GM12878 (cell line): ENCODE measurements around the gene RECQL. TPM values are rescaled to one million over a fixed set of nuclear protein-coding genes. Genes with fewer than 3 reads are reported as not detected.

Experiments used
- BRCA1 ChIP-seq: IDR thresholded peaks from 2 replicates; pipeline ENCODE4 v1.6.1; 2011; ENCODE audit warnings: low read depth, low read length, improper control_type of control experiment
- CEBPB ChIP-seq, 2 experiments: fragments of 150-350 bp in 1 of 2; IDR thresholded peaks; 2 replicates each; pipeline ENCODE4 v1.6.1; 2012 to 2014; ENCODE audit warnings: low read depth in 2 of 2, low read length in 2 of 2, borderline replicate concordance in 1 of 2, inconsistent platforms in 1 of 2
- CREM ChIP-seq: IDR thresholded peaks from 2 replicates; pipeline ENCODE4 v1.6.1; 2014; ENCODE audit warnings: antibody characterized with exemption, low read depth
- E2F8 ChIP-seq: fragments of 450-650 bp; IDR thresholded peaks from 2 replicates; pipeline ENCODE4 v1.6.1; 2018; ENCODE audit warnings: mild to moderate bottlenecking, low read depth, moderate library complexity; ENCODE audit not compliant: partially characterized antibody
- EGR1 ChIP-seq, 2 experiments: IDR thresholded peaks; 1 replicate in 1 of 2; 2 replicates in 1 of 2; pipeline ENCODE4 v1.6.1; 2011 to 2012; ENCODE audit warnings: low read depth in 2 of 2, low read length in 2 of 2, borderline replicate concordance in 1 of 2, mild to moderate bottlenecking in 1 of 2, moderate library complexity in 1 of 2
- HDAC2 ChIP-seq: fragments of 200-600 bp; sonication (generic); IDR thresholded peaks from 2 replicates; pipeline ENCODE4 v1.6.1; 2017
- KLF5 ChIP-seq: fragments of 450-650 bp; IDR thresholded peaks from 2 replicates; pipeline ENCODE4 v1.6.1; 2014; ENCODE audit warnings: mild to moderate bottlenecking; ENCODE audit not compliant: partially characterized antibody
- LARP7 ChIP-seq: fragments of 450-650 bp; IDR thresholded peaks from 2 replicates; pipeline ENCODE4 v1.6.1; 2017; ENCODE audit warnings: mild to moderate bottlenecking
- MTA2 ChIP-seq: fragments of 450-650 bp; IDR thresholded peaks from 2 replicates; pipeline ENCODE4 v1.6.1; 2016; ENCODE audit warnings: low read depth, mild to moderate bottlenecking, moderate library complexity
- RB1 ChIP-seq: fragments of 450-650 bp; formaldehyde crosslinking; IDR thresholded peaks from 2 replicates; pipeline ENCODE4 v1.6.1; 2017; ENCODE audit warnings: mild to moderate bottlenecking, borderline replicate concordance
- RELA ChIP-seq: fragments of 450-650 bp; IDR thresholded peaks from 2 replicates; pipeline ENCODE4 v1.8.0; 2014; ENCODE audit warnings: borderline replicate concordance; ENCODE audit not compliant: partially characterized antibody
- REST ChIP-seq: IDR thresholded peaks from 2 replicates; pipeline ENCODE4 v1.6.1; 2012; ENCODE audit warnings: mild to moderate bottlenecking, low read depth, low read length
- SREBF1 ChIP-seq: IDR thresholded peaks from 2 replicates; pipeline ENCODE4 v1.6.1; 2012; ENCODE audit warnings: mild to moderate bottlenecking, low read length
- STAT1 ChIP-seq: fragments of 450-650 bp; conservative IDR thresholded peaks from 2 replicates; pipeline ENCODE4 v1.6.1; 2014; ENCODE audit warnings: antibody characterized with exemption, mild to moderate bottlenecking
- polyA plus RNA-seq, 11 experiments: library from polyadenylated mRNA; depleted of rRNA in 4 of 11; unstranded in 6 of 11; stranded (reverse) in 5 of 11; fragments of >200 nt; fragmentation: Nextera tagmentation in 4 of 11; fragmentation: Illumina TruSeq in 1 of 11; extraction: Ambion mirVana in 4 of 11; extraction: Trizol in 1 of 11; gene quantifications; 1 replicate in 1 of 11; 2 replicates in 10 of 11; pipeline versions ENCODE4 v1.2.1 to v1.2.3, GENCODE V29; 2011 to 2016; ENCODE audit warnings: inconsistent platforms in 2 of 11, missing spikeins in 2 of 11, low read depth in 1 of 11
- total RNA-seq, 4 experiments: library from RNA; depleted of rRNA in 3 of 4; stranded (reverse); fragments of >200 nt in 3 of 4; fragmentation: Illumina TruSeq in 1 of 4; extraction: Trizol in 1 of 4; gene quantifications; 2 replicates each; pipeline versions ENCODE4 v1.2.1 to v1.2.3, GENCODE V29; 2013 to 2021
- TF ChIP-seq, protein P1 (sequence below), 3 experiments: IDR thresholded peaks in 2 of 3; conservative IDR thresholded peaks in 1 of 3; 2 replicates each; pipeline ENCODE4 v1.5.1; 2011; ENCODE audit warnings: low read depth in 3 of 3, low read length in 3 of 3, mild to moderate bottlenecking in 3 of 3, control low read depth in 2 of 3, moderate library complexity in 2 of 3, inconsistent platforms in 1 of 3, mixed read lengths in 1 of 3; ENCODE audit not compliant: control insufficient read depth in 2 of 3, insufficient read depth in 1 of 3; ENCODE audit errors: extremely low read depth in 1 of 3
- TF ChIP-seq, protein P2 (sequence below): fragments of 450-650 bp; IDR thresholded peaks from 2 replicates; pipeline ENCODE4 v1.6.1; 2016; ENCODE audit warnings: mild to moderate bottlenecking
- TF ChIP-seq, protein P3 (sequence below): IDR thresholded peaks from 2 replicates; pipeline ENCODE4 v1.6.1; 2012; ENCODE audit warnings: low read length, inconsistent platforms

The RECQL gene
- total and polyA plus RNA-seq, 10 of the 15 experiments (the other 5 are each of a cell fraction or from before 2014, with no cell fraction given) = 47.4 to 130 (median 70.8) TPM

DNA sequence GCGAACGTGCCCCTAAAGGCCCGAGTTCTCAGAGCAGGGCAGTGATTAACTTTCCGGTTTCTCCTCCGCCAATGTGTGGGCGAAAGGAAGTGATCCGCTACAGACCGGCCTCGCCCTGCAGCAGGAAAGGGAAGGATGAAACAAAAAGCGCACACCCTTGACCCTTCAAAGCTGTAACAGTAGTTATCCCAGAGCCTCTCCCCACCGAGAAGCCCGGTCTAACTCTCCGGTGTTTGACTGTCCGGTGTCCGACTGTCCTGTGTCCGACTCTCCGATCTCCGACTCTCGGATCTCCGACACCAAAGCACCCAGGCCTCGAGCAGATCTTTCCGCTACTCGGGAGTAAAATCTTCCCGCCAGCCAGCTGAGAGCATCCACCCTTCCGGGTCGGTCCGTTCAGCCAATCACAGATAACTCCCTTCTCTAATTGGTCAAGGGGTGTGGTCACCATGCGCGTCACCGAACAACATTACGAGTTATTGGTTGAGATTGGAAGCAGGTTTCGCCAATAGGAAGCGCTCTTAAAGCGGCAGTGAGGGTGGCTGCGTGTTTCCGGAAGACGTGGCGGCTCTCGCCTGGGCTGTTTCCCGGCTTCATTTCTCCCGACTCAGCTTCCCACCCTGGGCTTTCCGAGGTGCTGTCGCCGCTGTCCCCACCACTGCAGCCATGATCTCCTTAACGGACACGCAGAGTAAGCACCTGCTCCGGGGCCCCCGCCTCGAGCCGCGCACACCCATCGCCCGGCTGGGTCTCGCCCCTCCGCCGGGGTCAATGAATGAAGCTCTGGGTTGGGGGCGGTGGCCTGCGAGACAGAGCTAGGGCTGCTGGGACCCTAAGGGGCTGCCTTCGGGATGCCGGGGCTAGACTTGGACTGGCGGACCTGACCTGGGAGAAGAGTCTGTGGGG lies at the start of gene RECQL, which contains the start of gene GOLT1B (continued):
- TF ChIP-seq CREM = peak; percentile 88
- TF ChIP-seq HDAC2 = peak; percentile 72; the same call in 1 of the 2 replicates
- TF ChIP-seq SREBF1 = no peak
- TF ChIP-seq BRCA1 = no peak
- no peak for TF ChIP-seq MTA2
- TF ChIP-seq RB1 = peak; percentile 99
- TF ChIP-seq, protein P1, sequence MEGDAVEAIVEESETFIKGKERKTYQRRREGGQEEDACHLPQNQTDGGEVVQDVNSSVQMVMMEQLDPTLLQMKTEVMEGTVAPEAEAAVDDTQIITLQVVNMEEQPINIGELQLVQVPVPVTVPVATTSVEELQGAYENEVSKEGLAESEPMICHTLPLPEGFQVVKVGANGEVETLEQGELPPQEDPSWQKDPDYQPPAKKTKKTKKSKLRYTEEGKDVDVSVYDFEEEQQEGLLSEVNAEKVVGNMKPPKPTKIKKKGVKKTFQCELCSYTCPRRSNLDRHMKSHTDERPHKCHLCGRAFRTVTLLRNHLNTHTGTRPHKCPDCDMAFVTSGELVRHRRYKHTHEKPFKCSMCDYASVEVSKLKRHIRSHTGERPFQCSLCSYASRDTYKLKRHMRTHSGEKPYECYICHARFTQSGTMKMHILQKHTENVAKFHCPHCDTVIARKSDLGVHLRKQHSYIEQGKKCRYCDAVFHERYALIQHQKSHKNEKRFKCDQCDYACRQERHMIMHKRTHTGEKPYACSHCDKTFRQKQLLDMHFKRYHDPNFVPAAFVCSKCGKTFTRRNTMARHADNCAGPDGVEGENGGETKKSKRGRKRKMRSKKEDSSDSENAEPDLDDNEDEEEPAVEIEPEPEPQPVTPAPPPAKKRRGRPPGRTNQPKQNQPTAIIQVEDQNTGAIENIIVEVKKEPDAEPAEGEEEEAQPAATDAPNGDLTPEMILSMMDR (IDR thresholded peaks at IDR 0.05 in 2 of 3, conservative IDR thresholded peaks at IDR 0.05 in 1 of 3; ENCODE audit: control insufficient read depth in 2 of 3, extremely low read depth in 1 of 3, insufficient read depth in 1 of 3, low read depth in 3 of 3, low read length in 3 of 3) = no peak
- TF ChIP-seq, protein P2, sequence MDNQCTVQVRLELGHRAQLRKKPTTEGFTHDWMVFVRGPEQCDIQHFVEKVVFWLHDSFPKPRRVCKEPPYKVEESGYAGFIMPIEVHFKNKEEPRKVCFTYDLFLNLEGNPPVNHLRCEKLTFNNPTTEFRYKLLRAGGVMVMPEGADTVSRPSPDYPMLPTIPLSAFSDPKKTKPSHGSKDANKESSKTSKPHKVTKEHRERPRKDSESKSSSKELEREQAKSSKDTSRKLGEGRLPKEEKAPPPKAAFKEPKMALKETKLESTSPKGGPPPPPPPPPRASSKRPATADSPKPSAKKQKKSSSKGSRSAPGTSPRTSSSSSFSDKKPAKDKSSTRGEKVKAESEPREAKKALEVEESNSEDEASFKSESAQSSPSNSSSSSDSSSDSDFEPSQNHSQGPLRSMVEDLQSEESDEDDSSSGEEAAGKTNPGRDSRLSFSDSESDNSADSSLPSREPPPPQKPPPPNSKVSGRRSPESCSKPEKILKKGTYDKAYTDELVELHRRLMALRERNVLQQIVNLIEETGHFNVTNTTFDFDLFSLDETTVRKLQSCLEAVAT = 0 out of 2 replicates have a peak, but pooled peaks have one; percentile 58
- no peak for TF ChIP-seq CEBPB (IDR thresholded peaks at IDR 0.05; ENCODE audit: borderline replicate concordance in 1 of 2, low read depth in 2 of 2, low read length in 2 of 2)
- no peak for TF ChIP-seq LARP7
- TF ChIP-seq RELA = no peak
- TF ChIP-seq EGR1 (IDR thresholded peaks at IDR 0.05; ENCODE audit: borderline replicate concordance in 1 of 2, low read depth in 2 of 2, low read length in 2 of 2) = peak; percentile 4 to 88
- peak; percentile 51 for TF ChIP-seq KLF5
- no peak for TF ChIP-seq REST
- TF ChIP-seq, protein P3, sequence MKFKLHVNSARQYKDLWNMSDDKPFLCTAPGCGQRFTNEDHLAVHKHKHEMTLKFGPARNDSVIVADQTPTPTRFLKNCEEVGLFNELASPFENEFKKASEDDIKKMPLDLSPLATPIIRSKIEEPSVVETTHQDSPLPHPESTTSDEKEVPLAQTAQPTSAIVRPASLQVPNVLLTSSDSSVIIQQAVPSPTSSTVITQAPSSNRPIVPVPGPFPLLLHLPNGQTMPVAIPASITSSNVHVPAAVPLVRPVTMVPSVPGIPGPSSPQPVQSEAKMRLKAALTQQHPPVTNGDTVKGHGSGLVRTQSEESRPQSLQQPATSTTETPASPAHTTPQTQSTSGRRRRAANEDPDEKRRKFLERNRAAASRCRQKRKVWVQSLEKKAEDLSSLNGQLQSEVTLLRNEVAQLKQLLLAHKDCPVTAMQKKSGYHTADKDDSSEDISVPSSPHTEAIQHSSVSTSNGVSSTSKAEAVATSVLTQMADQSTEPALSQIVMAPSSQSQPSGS = no peak; the same call in 1 of the 2 replicates
- TF ChIP-seq STAT1 = no peak
- peak; percentile 99 for TF ChIP-seq E2F8
